Ecto neural progenitor cell (in vitro differentiated cells): ENCODE data around the gene ARF4.

Experiments
- DNase-seq: peaks from one replicate; pipeline ENCODE4 v3.0.0-alpha.2; 2018; ENCODE audit warnings: low spot score

The ARF4 gene

GRCh38 chr3:57577801-57578200, 19.3 kb downstream of the ARF4 start:
- DNase-seq, result no peak

- DNase-seq, result no peak
Measured at GRCh38 chr3:57575966-57576626, 21.0 kb downstream of the ARF4 start.

GRCh38 chr3:57572096-57572495, 25.0 kb downstream of the ARF4 start:
- no peak for DNase-seq

DNA sequence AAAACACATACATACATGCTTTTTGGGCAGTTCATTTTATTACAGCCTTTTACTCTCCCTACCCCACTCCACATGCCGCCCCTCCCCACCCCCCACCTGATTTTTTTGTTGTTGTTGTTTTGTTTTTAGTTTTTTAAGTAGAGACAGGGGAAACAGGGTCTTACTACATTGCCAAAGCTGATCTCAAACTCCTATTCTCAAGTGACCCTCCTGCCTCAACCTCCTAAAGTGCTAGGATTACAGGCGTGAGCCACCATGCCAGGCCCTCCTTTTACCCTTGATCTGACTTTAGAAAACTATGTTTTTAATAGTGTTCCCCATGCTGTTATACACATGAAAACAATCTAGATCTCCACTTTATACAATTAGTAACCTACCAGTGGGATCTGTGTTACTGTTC, 26.3 kb downstream of the ARF4 start:
- DNase-seq, result no peak

DNA sequence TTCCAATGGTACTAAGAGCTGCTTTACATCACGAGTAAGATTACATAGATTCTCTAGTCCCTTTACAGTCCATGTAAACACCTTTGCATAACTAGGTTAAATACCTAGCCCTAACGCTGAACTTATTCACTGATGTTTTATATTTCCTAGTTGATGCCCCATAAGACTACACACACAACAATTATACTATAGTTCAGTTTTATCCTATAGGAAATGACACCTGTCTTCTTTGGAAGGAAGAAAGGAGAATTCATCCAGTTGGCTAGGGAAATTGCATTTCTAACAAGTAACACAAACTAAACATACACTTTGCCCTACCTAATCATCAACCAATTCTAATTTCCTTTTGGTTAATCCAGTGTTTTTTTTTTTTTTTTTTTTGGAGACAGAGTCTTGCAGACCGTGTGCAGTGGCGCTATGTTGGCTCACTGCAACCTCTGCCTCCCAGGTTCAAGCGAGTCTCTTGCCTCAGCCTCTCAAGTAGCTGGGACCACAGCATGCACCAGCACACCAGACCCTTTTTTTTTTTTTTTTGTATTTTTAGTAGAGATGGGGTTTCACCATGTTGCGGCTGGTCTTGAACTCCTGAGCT, 27.2 kb downstream of the ARF4 start:
- no peak for DNase-seq

GRCh38 chr3:57559526-57559925, 37.6 kb downstream of the ARF4 start:
- DNase-seq, result no peak

GRCh38 chr3:57557085-57557537, 40.0 kb downstream of the ARF4 start:
- DNase-seq, result no peak

- DNase-seq, result no peak
Measured at GRCh38 chr3:57556459-57557084, 40.6 kb downstream of the ARF4 start.

DNA sequence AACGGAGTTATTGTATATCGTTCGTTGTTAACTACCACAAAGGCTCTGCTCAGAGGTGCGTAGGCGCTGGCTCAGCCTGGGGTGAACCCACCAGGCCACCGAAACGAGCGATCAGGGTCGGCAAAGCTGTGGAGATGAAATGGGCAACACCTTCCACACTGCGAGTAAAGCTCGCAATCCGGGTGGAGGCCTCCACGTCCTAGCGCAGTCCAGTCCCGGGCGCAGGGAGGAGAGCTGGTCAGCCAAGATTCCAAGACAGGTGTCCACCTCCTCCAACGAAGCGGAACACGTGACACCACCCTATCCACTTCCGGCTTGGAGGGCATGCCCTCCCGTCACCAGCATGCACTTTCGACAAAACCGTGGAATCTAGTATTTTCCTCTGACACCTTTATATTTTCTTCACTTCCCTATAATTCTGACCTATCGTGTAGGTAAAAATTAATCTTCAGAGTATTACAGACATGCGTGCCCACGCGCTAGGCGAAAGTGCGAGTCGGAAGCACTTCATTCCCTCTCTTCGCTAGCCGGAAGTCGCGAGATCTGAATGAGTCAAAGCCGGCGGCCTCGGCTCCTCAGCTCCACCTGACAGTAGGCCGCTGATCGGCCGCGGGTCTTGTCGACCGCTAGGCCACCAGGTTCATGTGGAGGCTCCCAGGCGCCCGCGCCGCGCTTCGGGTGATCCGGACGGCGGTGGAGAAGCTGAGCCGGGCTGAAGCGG, 41.2 kb downstream of the ARF4 start, which contains the start of gene PDE12:
PDE12 (plus strand) TSS at position 537 of the 721 bp plus-strand sequence; CDS start at position 643, 106 bp downstream.
- DNase-seq, result peak; percentile 86

DNA sequence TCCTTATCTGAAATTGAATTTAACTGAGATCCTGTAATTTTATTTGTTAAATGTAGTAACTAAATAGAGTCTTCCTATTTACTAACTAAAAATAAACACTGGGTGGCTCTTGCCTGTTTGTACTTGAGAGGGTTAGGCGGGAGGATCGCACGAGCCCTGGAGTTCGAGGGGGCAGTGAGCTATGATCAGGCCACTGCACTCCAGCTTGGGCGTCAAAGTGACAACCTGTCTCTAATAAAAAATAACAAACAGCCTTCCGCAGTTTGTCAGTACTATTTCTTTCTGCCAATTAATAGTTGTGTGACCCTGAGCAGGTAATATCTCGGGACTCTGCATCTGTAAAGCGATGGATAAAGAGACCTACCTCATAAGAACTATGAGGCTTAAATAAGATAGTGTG, 41.8 kb downstream of the ARF4 start:
- no peak for DNase-seq

- DNase-seq, result no peak
Measured at GRCh38 chr3:57546616-57547015, 50.5 kb downstream of the ARF4 start.

DNA sequence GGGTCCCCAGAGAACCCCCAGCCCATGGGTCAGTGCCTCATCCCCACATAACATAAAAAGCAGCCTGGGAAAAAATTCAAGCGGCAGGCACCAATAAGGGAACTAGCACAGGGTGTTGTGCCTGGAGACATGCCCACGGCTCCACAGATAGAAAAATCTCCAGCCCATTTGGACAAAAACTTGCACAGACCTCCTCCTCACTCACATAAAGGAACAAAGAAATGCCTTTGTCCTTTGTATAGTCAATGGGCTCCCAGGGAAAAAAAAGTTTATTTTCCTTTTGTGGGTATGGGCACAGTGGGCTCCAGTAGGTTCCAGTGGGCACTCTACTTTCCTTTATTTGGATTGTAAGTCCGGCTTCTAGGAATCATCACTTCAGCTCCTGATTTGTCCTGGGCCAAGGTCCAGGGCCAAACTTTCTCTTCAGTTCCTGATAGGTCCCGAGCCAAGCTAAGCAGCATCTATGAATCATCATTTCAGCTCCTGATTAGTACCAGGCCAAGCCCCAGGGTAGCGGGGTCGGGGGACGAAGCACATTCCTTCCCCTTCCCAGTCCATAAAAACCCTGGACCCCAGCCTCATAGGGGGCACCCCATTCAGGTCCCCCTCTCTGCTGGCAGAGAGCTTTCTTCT, 51.4 kb downstream of the ARF4 start:
- DNase-seq, result no peak

- DNase-seq, result peak; percentile 90
Measured at GRCh38 chr3:57544181-57545125, 52.7 kb downstream of the ARF4 start, which contains the start of gene DNAH12. Gene DNAH12, minus strand, starts transcription at chr3:57544344. Its CDS starts 1,474 bp downstream, at chr3:57542870.

GRCh38 chr3:57538465-57538864, 58.7 kb downstream of the ARF4 start:
- DNase-seq, result no peak

DNA sequence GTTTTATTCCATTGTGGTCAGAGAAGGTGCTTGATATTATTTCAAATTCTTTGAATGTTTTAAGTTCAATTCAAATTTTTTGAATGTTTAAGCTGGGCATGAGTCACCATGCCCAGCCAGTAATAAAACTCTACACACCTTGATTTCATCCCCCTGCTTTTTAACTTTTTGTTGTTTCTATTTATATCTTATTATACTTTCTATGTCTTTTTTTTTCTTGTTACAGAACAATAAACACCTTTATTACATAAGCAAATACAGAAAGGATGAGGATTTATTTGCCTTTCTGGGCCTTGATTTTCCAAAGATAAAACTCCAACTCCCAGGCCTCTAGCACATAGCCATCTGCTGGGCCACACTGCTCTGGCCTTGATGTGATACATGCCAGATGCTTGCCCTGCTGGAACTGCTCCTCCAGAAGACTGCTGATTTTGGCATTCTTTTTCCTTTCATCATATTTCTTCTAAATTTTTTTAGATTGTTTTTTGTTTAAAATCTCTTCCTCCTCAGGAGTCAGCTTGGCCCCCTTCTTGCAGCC, 67.0 kb downstream of the ARF4 start:
- DNase-seq, result no peak
